HCT116 (cell line): Measurements from ENCODE around the gene ITLN1. TPM values are rescaled to one million over a fixed set of nuclear protein-coding genes. Genes with fewer than 3 reads are reported as not detected.

Experiments
- ATAC-seq: fragments of 200-7000 bp; cut with Tn5 transposase; 2 replicates; pipeline ENCODE4 v1.9.1; 2020; ENCODE audit warnings: mild to moderate bottlenecking, moderate library complexity
- BruUV-seq: library from RNA; stranded (reverse); fragments of 400-500 nt; replicated peaks from 2 replicates; lab custom pipeline; 2021; lab: Mats Ljungman, UMichigan
- CTCF ChIA-PET: fragments of 300-600 bp; sonication (Branson Sonifier 250); formaldehyde crosslinking; loops from one replicate; lab custom pipeline; 2021; ENCODE audit warnings: antibody characterized with exemption; lab: Charles Lee
- POLR2A ChIA-PET: fragments of 300-600, 350-600 bp; sonication (Branson Sonifier 250); formaldehyde crosslinking; loops from one replicate; lab custom pipeline; 2021; ENCODE audit warnings: antibody characterized with exemption; lab: Charles Lee
- RAD21 ChIA-PET, 2 experiments: fragments of 300-600 bp; sonication (Branson Sonifier 250); formaldehyde crosslinking; loops; one replicate each; lab custom pipeline; 2023; ENCODE audit warnings: low total read pairs in 2 of 2; ENCODE audit not compliant: uncharacterized antibody in 2 of 2, unreplicated experiment in 2 of 2, low non-redundant PET in 1 of 2; lab: Charles Lee
- DNase-seq: peaks from one replicate; pipeline ENCODE4 v3.0.0-alpha.2; 2010; ENCODE audit warnings: low read depth, low spot score
- H2AFZ ChIP-seq: fragments of 200-600 bp; shearing (Covaris generic), sonication (generic); 2 replicates; pipeline ENCODE4 v1.6.1; 2017; ENCODE audit warnings: low read depth, mixed run types, mixed read lengths, antibody characterized with exemption, low read length; ENCODE audit not compliant: poor library complexity, severe bottlenecking
- H3K27ac ChIP-seq: 2 replicates; pipeline ENCODE4 v1.5.1; 2012; ENCODE audit warnings: low read depth, low read length
- H3K27me3 ChIP-seq: fragments of 200-600 bp; sonication (generic); 2 replicates; pipeline ENCODE4 v1.6.1; 2016; ENCODE audit warnings: mixed run types, low read length, mixed read lengths; ENCODE audit not compliant: insufficient read depth
- H3K36me3 ChIP-seq, 2 experiments: fragments of 200-500 bp in 1 of 2; fragments of 200-600 bp in 1 of 2; sonication (Bioruptor generic) in 1 of 2; sonication (generic) in 1 of 2; 2 replicates each; pipeline versions ENCODE4 v1.5.1 to v1.6.1; 2014 to 2016; ENCODE audit warnings: low read length in 2 of 2, inconsistent platforms in 1 of 2, mixed read lengths in 1 of 2, mixed run types in 1 of 2; ENCODE audit not compliant: insufficient read depth in 2 of 2, control insufficient read depth in 1 of 2
- H3K4me1 ChIP-seq, 2 experiments: fragments of 200-600 bp in 1 of 2; sonication (generic) in 1 of 2; 2 replicates each; pipeline versions ENCODE4 v1.5.1 to v1.6.1; 2012 to 2017; ENCODE audit warnings: low read length in 2 of 2, inconsistent platforms in 1 of 2, mild to moderate bottlenecking in 1 of 2, mixed read lengths in 1 of 2, mixed run types in 1 of 2, moderate library complexity in 1 of 2; ENCODE audit not compliant: insufficient read depth in 2 of 2, control insufficient read depth in 1 of 2
- H3K4me2 ChIP-seq: fragments of 200-600 bp; sonication (generic); 2 replicates; pipeline ENCODE4 v1.6.1; 2017; ENCODE audit warnings: mixed run types, low read length, mixed read lengths
- H3K4me3 ChIP-seq, 2 experiments: fragments of 200-600 bp in 1 of 2; sonication (generic) in 1 of 2; replicated peaks in 1 of 2; 2 replicates each; pipeline ENCODE4 v1.5.1; 2011 to 2016; ENCODE audit warnings: low read length in 2 of 2, control low read depth in 1 of 2, low read depth in 1 of 2, mild to moderate bottlenecking in 1 of 2, mixed read lengths in 1 of 2, mixed run types in 1 of 2
- H3K79me2 ChIP-seq: fragments of 200-600 bp; sonication (generic); 2 replicates; pipeline ENCODE4 v1.6.1; 2017; ENCODE audit warnings: mild to moderate bottlenecking, mixed run types, low read length, moderate library complexity, mixed read lengths; ENCODE audit not compliant: insufficient read depth
- H3K9ac ChIP-seq: fragments of 200-600 bp; sonication (generic); 2 replicates; pipeline ENCODE4 v1.6.1; 2016; ENCODE audit warnings: low read length, mixed read lengths
- H3K9me2 ChIP-seq: fragments of 200-600 bp; sonication (generic), shearing (Covaris generic); 2 replicates; pipeline ENCODE4 v1.6.1; 2017; ENCODE audit warnings: mixed run types, mild to moderate bottlenecking, moderate library complexity; ENCODE audit not compliant: insufficient read depth
- H3K9me3 ChIP-seq, 2 experiments: fragments of 200-500 bp in 1 of 2; fragments of 200-600 bp in 1 of 2; sonication (Bioruptor generic) in 1 of 2; sonication (generic) in 1 of 2; 2 replicates each; pipeline ENCODE4 v1.6.1; 2014 to 2017; ENCODE audit warnings: low read length in 2 of 2, mixed read lengths in 2 of 2, inconsistent platforms in 1 of 2, low read depth in 1 of 2, mild to moderate bottlenecking in 1 of 2, mixed run types in 1 of 2, moderate library complexity in 1 of 2; ENCODE audit not compliant: control insufficient read depth in 1 of 2, insufficient read depth in 1 of 2
- H4K20me1 ChIP-seq: fragments of 200-600 bp; sonication (generic), shearing (Covaris generic); 2 replicates; pipeline ENCODE4 v1.6.1; 2017; ENCODE audit warnings: mixed run types, mild to moderate bottlenecking, moderate library complexity; ENCODE audit not compliant: insufficient read depth
- CBX3 ChIP-seq: IDR thresholded peaks from 2 replicates; pipeline ENCODE4 v1.6.1; 2012; ENCODE audit warnings: low read depth
- EGR1 ChIP-seq: IDR thresholded peaks from 2 replicates; pipeline ENCODE4 v1.6.1; 2012; ENCODE audit warnings: low read depth
- EZH2 ChIP-seq: fragments of 200-600 bp; sonication (generic); IDR thresholded peaks from 2 replicates; pipeline ENCODE4 v1.6.1; 2017; ENCODE audit warnings: antibody characterized with exemption, mixed run types
- EZH2phosphoT487 ChIP-seq: fragments of 200-600 bp; IDR thresholded peaks from 2 replicates; pipeline ENCODE4 v1.6.1; 2018; ENCODE audit warnings: antibody characterized with exemption, borderline replicate concordance
- POLR2AphosphoS5 ChIP-seq: IDR thresholded peaks from 2 replicates; pipeline ENCODE4 v1.6.1; 2011; ENCODE audit warnings: mild to moderate bottlenecking, low read depth, low read length, moderate library complexity
- REST ChIP-seq: IDR thresholded peaks from 2 replicates; pipeline ENCODE4 v1.6.1; 2012; ENCODE audit warnings: low read depth
- SIN3A ChIP-seq: IDR thresholded peaks from 2 replicates; pipeline ENCODE4 v1.6.1; 2012; ENCODE audit warnings: low read depth
- ZFX ChIP-seq: fragments of 450-650 bp; IDR thresholded peaks from 2 replicates; pipeline ENCODE4 v1.6.1; 2017
- ZNF274 ChIP-seq: fragments of 200-500 bp; sonication (Bioruptor generic); IDR thresholded peaks from 2 replicates; pipeline ENCODE4 v1.6.1; 2014; ENCODE audit warnings: mild to moderate bottlenecking, low read depth, low read length, inconsistent platforms
- intact Hi-C: fragments of 100-400 bp; cut with micrococcal nuclease; formaldehyde crosslinking; loops from 2 replicates; pipeline ENCODE4 v1.10.0; 2022
- total RNA-seq: library from RNA; stranded (reverse); gene quantifications from one replicate; pipeline ENCODE4 v1.2.1, GENCODE V29; 2021; ENCODE audit not compliant: unreplicated experiment

ITLN1 gene
- total RNA-seq, 1 experiment from 2014 or later, result not detected

GRCh38 chr1:160850993-160851392, 34.0 kb downstream of the ITLN1 start:
- ChIA-PET RAD21 (no interaction called here), CTCF (no interaction called here), POLR2A (no interaction called here)
- H3K4me2 ChIP-seq, result no peak overlapping the region
- no peaks in the 10 kb centered on the region for H3K79me2 ChIP-seq
- no peak overlapping the region for H3K9ac ChIP-seq
- intact Hi-C loops, result no loop called here
- no peak overlapping the region for H3K27ac ChIP-seq
- no TSS peak for BruUV-seq
- no peaks in the 10 kb centered on the region for H3K36me3 ChIP-seq
- H2AFZ ChIP-seq, result no peak overlapping the region
- no peaks in the 10 kb centered on the region for H3K9me3 ChIP-seq
- H3K4me3 ChIP-seq, result no peak overlapping the region
- H3K9me2 ChIP-seq, result no peaks in the 10 kb centered on the region
- DNase-seq (no peak), ATAC-seq (no peak)
- no peak for TF ChIP-seq ZFX
- TF ChIP-seq REST, result no peak
- no peak for TF ChIP-seq EGR1
- TF ChIP-seq SIN3A, result no peak
- no peak for TF ChIP-seq CBX3
- no peak for TF ChIP-seq POLR2AphosphoS5
- TF ChIP-seq EZH2, result no peak
- TF ChIP-seq ZNF274, result no peak
- no peak for TF ChIP-seq EZH2phosphoT487
- H3K27me3 ChIP-seq, result no peaks in the 10 kb centered on the region
- no peaks in the 10 kb centered on the region for H3K4me1 ChIP-seq
- H4K20me1 ChIP-seq, result no peaks in the 10 kb centered on the region
